Measurements from ENCODE around the gene CAMK2G.

CAMK2G gene

GRCh38 chr10:73878365-73878764 is 4.0 kb upstream of the CAMK2G start:
- no peak for DNase-seq (ENCODE audit: low read depth)
- TF ChIP-seq, protein P1, sequence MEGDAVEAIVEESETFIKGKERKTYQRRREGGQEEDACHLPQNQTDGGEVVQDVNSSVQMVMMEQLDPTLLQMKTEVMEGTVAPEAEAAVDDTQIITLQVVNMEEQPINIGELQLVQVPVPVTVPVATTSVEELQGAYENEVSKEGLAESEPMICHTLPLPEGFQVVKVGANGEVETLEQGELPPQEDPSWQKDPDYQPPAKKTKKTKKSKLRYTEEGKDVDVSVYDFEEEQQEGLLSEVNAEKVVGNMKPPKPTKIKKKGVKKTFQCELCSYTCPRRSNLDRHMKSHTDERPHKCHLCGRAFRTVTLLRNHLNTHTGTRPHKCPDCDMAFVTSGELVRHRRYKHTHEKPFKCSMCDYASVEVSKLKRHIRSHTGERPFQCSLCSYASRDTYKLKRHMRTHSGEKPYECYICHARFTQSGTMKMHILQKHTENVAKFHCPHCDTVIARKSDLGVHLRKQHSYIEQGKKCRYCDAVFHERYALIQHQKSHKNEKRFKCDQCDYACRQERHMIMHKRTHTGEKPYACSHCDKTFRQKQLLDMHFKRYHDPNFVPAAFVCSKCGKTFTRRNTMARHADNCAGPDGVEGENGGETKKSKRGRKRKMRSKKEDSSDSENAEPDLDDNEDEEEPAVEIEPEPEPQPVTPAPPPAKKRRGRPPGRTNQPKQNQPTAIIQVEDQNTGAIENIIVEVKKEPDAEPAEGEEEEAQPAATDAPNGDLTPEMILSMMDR (conservative IDR thresholded peaks at IDR 0.05; ENCODE audit: low read depth, low read length), result no peak
- no peak overlapping the region for H3K4me3 ChIP-seq (ENCODE audit: low read length)

DNA sequence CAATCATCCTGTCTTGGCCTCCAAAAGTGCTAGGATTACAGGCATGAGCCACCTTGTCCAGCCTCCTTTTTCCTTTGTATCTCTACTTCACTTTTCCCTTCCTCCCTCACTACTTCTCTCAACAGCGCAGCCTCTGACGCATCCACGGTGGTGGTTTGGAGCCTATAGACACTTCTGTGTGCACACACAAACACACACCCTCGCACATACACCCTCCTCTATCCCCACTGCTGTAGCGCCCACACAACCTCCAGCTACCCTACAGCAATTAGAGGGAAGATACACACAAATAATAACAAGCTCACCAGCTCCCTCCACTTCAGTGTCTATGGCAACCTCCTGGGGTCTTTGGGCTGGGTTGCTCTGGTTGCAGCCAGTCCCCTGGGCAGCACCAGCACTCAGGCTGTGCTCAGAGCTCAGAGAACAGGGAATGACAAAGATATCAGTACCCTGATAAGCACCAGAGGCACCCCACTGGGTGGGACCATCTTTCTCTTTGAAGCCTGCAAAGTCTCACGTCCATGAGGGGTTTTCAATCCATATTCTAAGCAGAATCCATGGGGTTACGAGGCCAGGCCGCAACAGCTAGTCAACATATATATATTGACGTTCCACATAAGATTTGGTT is 3.3 kb upstream of the CAMK2G start:
- TF ChIP-seq, protein P1 (conservative IDR thresholded peaks at IDR 0.05; ENCODE audit: low read depth, low read length), result no peak
- no peak overlapping the region for H3K4me3 ChIP-seq (ENCODE audit: low read length)
- DNase-seq (ENCODE audit: low read depth), result no peak

DNA sequence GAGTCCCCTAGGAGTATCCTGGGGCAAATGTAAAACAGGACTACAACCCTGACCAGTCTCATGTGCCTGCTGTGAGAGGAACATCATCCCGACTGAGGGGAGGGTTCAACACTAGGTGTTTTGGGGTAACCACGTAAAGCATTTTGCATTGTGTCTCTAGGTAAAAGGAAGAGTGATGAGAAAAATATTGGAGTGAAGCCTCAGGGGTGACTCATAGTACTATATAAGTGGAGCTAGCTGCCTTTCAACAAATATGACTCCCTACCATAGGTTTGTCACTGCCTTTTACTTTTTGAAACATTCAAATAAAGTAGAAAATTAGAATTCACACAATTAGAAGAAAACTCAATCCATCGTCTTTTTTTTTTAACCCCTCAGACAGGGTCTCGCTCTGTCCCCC is 2.6 kb upstream of the CAMK2G start:
- TF ChIP-seq, protein P1 (conservative IDR thresholded peaks at IDR 0.05; ENCODE audit: low read depth, low read length), result no peak
- DNase-seq (ENCODE audit: low read depth), result no peak
- H3K4me3 ChIP-seq (ENCODE audit: low read length), result no peak overlapping the region

DNA sequence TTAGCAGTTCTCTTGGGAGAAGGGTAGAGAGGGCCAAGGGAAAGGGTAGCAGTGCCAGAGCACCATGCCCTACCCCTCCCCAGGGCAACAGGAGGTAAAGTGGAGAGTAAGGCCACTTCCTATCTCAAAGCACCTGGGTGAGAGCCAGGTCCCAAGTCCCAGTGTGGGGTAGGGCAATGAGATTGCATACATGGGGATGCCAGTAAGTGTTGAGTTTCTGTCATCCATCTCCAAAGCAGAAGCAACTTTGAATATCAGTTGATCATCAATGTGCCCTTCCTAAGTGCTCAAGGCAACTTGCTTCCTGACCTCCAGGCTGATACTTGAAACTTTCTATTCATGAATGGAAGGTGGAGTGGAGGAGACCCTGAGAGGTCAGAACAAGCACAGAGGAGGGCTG is 2.2 kb upstream of the CAMK2G start:
- no peak overlapping the region for H3K4me3 ChIP-seq (ENCODE audit: low read length)
- TF ChIP-seq, protein P1 (conservative IDR thresholded peaks at IDR 0.05; ENCODE audit: low read depth, low read length), result no peak
- no peak for DNase-seq (ENCODE audit: low read depth)

- no peak overlapping the region for H3K4me3 ChIP-seq (ENCODE audit: low read length)
- DNase-seq (ENCODE audit: low read depth), result no peak
- TF ChIP-seq, protein P1 (conservative IDR thresholded peaks at IDR 0.05; ENCODE audit: low read depth, low read length), result no peak
These were observed 1.8 kb upstream of the CAMK2G start for GRCh38 chr10:73876157-73876556.

- no peak for DNase-seq (ENCODE audit: low read depth)
- peak overlapping the region; percentile 62 for H3K4me3 ChIP-seq (ENCODE audit: low read length)
- TF ChIP-seq, protein P1 (conservative IDR thresholded peaks at IDR 0.05; ENCODE audit: low read depth, low read length), result no peak
These were observed 752 bp upstream of the CAMK2G start for GRCh38 chr10:73875139-73875475.

- peak overlapping the region; percentile 61 for H3K4me3 ChIP-seq (ENCODE audit: low read length)
- TF ChIP-seq, protein P1 (conservative IDR thresholded peaks at IDR 0.05; ENCODE audit: low read depth, low read length), result no peak
- DNase-seq (ENCODE audit: low read depth), result no peak
These were observed 528 bp downstream of the CAMK2G start for GRCh38 chr10:73873838-73874215.
